ENCODE data around the gene TMIGD2. TPM values are rescaled to one million over a fixed set of nuclear protein-coding genes. Genes with fewer than 3 reads are reported as not detected.

The TMIGD2 gene
- total RNA-seq, 1 experiment from 2014 or later = not detected

DNA sequence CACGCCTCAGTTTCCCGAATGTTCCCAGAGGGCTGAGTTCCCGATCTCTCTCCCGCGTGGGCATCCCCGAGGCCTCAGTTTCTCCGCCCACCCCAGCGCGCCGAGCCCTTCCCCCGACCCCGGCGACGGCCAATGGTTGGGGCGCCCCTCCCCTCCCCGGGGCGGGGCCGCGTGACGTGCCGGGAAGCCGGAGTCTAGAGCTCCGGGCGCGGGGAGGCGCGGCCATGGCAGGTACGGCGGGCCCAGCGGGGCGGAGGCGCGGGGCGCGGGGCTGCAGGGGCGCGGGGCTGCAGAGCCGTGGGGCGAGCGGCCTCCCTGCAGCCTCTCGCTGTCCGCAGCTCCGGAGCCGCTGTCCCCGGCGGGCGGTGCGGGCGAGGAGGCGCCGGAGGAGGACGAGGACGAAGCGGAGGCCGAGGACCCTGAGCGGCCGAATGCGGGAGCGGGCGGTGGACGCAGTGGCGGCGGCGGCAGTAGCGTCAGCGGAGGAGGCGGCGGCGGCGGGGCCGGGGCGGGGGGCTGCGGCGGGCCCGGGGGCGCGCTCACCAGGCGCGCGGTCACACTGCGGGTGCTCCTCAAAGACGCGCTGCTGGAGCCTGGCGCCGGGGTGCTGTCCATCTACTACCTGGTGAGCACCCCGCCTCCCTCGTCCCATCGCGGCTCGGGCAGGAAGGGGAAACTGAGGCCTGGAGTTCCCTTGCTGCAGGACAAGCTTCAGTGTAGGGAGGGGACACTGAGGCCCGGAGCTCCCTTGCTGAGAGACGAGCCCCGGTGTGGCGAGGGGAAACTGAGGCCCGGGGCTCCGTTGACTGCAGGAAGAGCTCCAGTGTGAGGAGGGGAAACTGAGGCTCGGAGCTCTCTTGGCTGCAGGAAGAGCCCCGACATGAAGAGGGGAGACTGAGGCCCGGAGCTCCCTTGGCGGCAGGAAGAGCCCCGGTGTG, 41.5 kb upstream of the TMIGD2 start, which contains the start of gene MPND:
TSS of gene MPND (plus strand) at position 193 of the 938 bp plus-strand sequence. CDS start at position 225, 32 bp downstream.
- in situ Hi-C loops (cut with HindIII; ENCODE audit: low pct_unique_long_range_greater_than_20kb, low sequenced_read_pairs) (no loop called here), intact Hi-C loops (cut with micrococcal nuclease; ENCODE audit: unreplicated experiment) (no loop called here)
- TF ChIP-seq SIN3A (IDR thresholded peaks at IDR 0.05; ENCODE audit: borderline replicate concordance, insufficient read depth, low read depth, low read length) (0 out of 2 replicates have a peak, but pooled peaks have one; percentile 5), POLR2AphosphoS5 (IDR thresholded peaks at IDR 0.05; ENCODE audit: low read depth, low read length) (no peak; the same call in 1 of the 2 replicates)
- POLR2A ChIA-PET = no interaction called here
- BruUV-seq (replicated peaks) = no TSS peak
- CTCF ChIA-PET = interaction anchor here (2.1 kb wide), 1 partner anchor 76 kb away, joined by 11 read pairs; no protein-coding TSS in a partner anchor
- H3K4me3 ChIP-seq (ENCODE audit: low read depth in 2 of 2, low read length in 2 of 2) = peak within 1 kb of the TSS; percentile 66 to 81
- DNase-seq (ENCODE audit: low read depth, low spot score) (peak; percentile 18), ATAC-seq (peak; percentile 88)
- H3K27ac ChIP-seq (ENCODE audit: low read length) = peak within 1 kb of the TSS; percentile 85
- no peaks in the 10 kb centered on the region for H3K9me3 ChIP-seq (ENCODE audit: control insufficient read depth, insufficient read depth, low read depth, low read length)
- no peaks in the 10 kb centered on the region; the same call in 1 of the 2 replicates for H3K36me3 ChIP-seq (ENCODE audit: control insufficient read depth, insufficient read depth, low read length)
- H3K4me1 ChIP-seq (ENCODE audit: control insufficient read depth, insufficient read depth, low read length) = peaks cover 4% of the 10 kb centered on the region
- H3K27me3 ChIP-seq (ENCODE audit: control insufficient read depth, insufficient read depth, low read length) = no peaks in the 10 kb centered on the region

GRCh38 chr19:4342615-4343369, 40.6 kb upstream of the TMIGD2 start:
- no TSS peak for BruUV-seq (replicated peaks)
- Histone ChIP-seq H3K9me3 (ENCODE audit: control insufficient read depth, insufficient read depth, low read depth, low read length) (no peaks in the 10 kb centered on the region), H3K4me3 (ENCODE audit: low read depth in 2 of 2, low read length in 2 of 2) (peak overlapping the region; percentile 66 to 81), H3K36me3 (ENCODE audit: control insufficient read depth, insufficient read depth, low read length) (no peaks in the 10 kb centered on the region; the same call in 1 of the 2 replicates), H3K27me3 (ENCODE audit: control insufficient read depth, insufficient read depth, low read length) (no peaks in the 10 kb centered on the region), H3K27ac (ENCODE audit: low read length) (peak overlapping the region; percentile 85), H3K4me1 (ENCODE audit: control insufficient read depth, insufficient read depth, low read length) (peaks cover 4% of the 10 kb centered on the region)
- in situ Hi-C loops (cut with HindIII; ENCODE audit: low pct_unique_long_range_greater_than_20kb, low sequenced_read_pairs) = no loop called here
- intact Hi-C loops (cut with micrococcal nuclease; ENCODE audit: unreplicated experiment) = no loop called here
- TF ChIP-seq TCF7L2 (IDR thresholded peaks at IDR 0.05; ENCODE audit: low read depth, low read length) (peak; percentile 68; the same call in 1 of the 2 replicates), SIN3A (IDR thresholded peaks at IDR 0.05; ENCODE audit: borderline replicate concordance, insufficient read depth, low read depth, low read length) (0 out of 2 replicates have a peak, but pooled peaks have one; percentile 28), POLR2AphosphoS5 (IDR thresholded peaks at IDR 0.05; ENCODE audit: low read depth, low read length) (peak; percentile 95), REST (IDR thresholded peaks at IDR 0.05; ENCODE audit: insufficient read depth in 1 of 2, low read depth in 2 of 2, low read length in 1 of 2) (no peak)
- TF ChIP-seq, protein P1, sequence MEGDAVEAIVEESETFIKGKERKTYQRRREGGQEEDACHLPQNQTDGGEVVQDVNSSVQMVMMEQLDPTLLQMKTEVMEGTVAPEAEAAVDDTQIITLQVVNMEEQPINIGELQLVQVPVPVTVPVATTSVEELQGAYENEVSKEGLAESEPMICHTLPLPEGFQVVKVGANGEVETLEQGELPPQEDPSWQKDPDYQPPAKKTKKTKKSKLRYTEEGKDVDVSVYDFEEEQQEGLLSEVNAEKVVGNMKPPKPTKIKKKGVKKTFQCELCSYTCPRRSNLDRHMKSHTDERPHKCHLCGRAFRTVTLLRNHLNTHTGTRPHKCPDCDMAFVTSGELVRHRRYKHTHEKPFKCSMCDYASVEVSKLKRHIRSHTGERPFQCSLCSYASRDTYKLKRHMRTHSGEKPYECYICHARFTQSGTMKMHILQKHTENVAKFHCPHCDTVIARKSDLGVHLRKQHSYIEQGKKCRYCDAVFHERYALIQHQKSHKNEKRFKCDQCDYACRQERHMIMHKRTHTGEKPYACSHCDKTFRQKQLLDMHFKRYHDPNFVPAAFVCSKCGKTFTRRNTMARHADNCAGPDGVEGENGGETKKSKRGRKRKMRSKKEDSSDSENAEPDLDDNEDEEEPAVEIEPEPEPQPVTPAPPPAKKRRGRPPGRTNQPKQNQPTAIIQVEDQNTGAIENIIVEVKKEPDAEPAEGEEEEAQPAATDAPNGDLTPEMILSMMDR (IDR thresholded peaks at IDR 0.05) = no peak
- CTCF ChIA-PET = interaction anchor here (0.5 to 2.1 kb wide), 4 partner anchors 10 to 355 kb away, joined by 3 to 11 read pairs (median 6); no protein-coding TSS in a partner anchor
- peak; percentile 99 for DNase-seq (ENCODE audit: low read depth, low spot score)
- peak; percentile 94 for ATAC-seq
- POLR2A ChIA-PET = no interaction called here
